NCI-H2227 treated with DMSO at 0.1 percent for 48 hours (cell line): ENCODE results near the gene TFR2.

ENCODE experiments used
- DNase-seq: peaks from one replicate; lab custom pipeline; 2025; lab: John Stamatoyannopoulos, UW

TFR2 gene

DNA sequence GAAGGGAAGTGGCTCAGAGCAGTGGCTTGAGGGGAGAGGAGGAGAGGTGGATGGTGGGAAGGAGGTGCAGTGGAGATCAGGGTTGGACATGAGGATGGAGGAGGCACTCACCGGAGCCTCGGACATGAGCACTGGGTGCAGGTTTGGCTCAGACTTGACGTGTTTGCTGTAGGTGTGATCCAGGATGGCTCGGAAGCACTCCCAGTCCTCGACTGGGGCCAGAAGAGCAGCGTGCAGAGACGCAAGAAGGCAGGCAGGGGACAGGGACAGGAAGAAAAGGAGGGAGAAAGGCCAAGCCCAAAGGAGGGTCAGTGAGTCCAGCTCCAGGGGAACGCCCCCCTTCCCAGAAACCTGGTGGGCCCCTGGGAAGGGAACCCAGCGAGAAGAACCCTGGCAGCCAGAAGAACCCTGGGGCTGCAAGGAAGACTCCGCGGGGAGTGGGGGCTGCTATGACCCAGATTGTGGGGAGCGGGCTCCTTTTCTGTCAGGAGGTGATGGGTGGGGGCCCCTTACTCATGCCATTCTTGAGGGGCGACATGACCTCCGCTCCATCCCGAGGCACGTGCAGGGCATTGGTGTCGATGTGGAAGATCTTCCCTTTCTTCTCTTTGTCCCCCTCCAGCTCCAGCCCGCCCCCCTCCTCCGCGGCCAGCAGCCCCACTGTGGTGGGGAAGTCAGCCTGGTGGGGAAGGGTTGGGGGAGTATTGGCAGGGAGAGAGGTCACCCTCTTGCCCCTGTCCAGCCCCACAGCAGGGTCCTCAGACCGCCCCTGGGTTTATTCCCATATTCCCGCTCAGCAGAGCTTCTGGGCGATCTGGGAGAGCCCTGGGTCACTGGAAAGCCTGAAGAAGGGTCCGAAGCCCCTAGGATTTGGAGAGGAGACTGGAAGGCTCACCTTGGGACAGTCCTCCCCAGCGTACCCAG lies 13.8 kb upstream of the TFR2 start:
- no peak for DNase-seq

- no peak for DNase-seq
These were observed 8.6 kb upstream of the TFR2 start for GRCh38 chr7:100649826-100650565.

GRCh38 chr7:100642534-100642907 lies 1.2 kb upstream of the TFR2 start:
- no peak for DNase-seq

GRCh38 chr7:100641860-100642533 lies 645 bp upstream of the TFR2 start:
- no peak for DNase-seq

DNA sequence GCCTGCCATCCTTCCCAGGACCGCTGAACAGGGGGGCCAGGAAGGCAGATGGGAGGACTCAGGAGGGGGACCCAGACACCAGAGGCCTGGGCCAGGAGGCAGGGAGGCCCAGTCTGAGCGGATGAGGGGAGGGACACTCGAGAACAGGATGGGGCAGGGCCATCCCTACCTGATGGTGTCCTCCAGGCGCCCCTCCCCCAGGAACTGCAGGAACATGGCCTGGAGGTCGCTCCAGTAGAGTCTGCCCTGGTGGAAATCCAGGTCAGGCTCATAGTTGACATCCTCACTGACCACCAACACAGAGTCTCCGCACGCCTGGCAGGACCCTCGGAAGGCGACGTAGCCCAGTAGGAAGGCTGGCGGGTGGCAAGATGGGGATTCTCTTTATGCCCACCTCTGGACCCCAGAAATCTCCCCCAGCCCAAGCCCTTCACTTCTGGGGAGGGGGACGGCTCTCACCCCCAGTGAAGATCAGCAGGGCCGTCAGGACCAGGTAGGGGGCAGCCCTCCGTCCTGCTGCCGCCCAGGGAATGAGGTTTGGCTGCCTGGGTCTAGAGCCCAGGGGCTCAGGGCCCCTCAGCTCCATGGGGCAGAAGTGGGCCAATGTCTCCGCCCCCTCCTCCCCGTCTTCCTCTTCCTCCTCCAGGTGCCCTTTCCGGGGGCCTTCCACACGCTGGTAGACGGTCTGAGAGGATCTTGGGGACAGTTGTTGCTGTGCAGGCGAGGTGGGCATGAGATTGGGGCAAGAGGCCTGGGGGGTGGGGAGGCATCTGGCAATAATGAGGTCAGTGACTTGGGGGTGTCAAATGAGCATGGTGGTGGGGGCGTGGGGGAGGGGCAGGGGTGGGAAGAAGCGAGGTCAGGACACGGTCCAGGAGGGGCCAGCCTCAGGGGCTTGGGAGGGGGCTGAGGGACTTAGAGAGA lies 573 bp downstream of the TFR2 start:
- DNase-seq, result no peak

- no peak for DNase-seq
These were observed 1.3 kb downstream of the TFR2 start for GRCh38 chr7:100639995-100640516.

DNA sequence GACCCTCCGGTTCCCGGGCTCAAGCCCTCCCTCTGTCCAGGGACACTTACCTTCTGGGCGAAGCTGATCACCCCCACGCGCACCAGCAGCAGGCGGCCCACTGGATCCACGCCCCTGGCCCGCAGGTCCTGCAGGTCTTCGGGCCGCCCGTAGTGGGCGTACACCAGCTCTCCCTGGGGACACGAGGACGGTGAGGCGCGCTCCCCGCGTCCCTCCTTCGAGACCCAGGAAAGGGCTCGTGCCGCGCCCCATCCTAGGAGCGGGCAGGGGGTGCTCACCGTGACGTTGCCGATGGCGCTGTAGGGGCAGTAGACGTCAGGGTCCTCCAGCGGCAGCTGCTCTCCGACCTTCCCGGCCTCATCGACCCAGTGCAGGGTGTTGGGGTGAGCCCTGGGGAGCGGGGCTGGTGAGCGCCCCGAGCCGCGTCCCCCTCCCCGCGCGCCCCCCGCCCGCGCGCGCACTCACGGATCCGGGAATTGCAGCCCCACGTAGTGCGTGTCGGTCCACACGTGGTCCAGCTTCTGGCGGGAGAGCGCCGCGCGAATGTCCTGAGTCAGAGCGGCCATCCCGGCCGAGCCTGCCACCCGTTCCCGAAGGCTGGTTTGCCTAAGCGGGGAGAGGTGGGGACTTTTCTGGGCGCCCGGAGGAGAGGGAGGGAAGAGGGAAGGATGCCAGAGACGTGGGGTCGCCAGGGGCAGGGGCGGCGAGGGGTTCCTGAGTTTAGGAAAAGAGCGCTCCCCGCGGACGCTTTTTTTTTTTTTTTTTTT lies 8.2 kb downstream of the TFR2 start:
- DNase-seq, result no peak

DNA sequence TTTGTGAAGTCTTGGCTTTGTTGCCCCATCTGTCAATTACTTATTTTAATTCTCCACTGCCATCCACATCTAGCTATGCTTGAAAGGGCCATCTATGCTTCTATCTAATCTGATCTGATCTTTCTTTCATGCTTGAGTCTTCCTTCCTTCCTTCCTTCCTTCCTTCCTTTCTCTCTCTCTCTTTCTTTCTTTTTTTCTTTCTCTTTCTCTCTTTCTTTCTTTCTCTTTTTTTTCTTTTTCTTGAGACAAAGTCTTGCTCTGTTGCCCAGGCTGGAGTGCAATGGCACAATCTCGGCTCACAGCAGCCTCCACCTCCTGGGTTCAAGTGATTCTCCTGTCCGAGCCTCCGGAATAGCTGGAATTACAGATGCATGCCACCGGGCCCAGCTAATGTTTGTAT lies 11.3 kb downstream of the TFR2 start:
- no peak for DNase-seq

GRCh38 chr7:100629117-100629716 lies 12.1 kb downstream of the TFR2 start:
- no peak for DNase-seq

- DNase-seq, result no peak
These were observed 14.2 kb downstream of the TFR2 start for GRCh38 chr7:100627238-100627549.

DNA sequence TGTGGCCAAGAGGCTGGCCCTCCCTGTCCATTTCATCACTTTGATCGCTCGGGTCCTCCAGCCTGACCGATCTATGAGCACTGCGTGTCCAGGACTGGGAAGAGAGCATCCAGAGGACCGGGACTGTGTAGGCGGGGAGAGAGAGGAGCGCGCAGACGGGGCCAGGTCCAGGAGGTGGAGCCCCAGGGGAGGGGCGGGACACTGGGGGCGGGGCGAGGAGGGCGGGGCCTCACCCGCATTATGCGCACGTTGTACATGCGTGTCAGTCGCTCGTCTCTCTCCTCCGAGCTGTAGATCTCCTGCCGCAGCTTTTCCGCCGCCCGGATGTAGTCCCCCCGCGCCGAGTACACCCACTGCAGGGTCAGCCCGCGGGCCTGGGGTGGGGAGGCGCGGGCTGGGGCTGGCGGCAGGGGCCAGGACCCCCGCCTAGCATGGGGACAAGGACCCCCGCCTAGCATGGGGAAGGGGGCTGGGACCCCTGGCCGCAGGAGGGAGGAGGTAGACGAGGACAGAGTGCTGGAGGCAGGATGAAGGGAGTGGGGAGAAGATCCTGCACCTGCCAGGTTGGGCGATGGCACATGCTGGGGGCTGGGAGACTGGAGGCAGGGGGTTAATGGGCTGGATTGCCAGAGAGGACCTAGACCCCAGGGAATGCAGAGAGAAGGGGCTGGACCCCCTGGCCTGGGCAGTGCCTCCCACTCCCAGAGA lies 14.7 kb downstream of the TFR2 start:
- DNase-seq, result peak; percentile 90

GRCh38 chr7:100626055-100626454 lies 15.3 kb downstream of the TFR2 start:
- no peak for DNase-seq

DNA sequence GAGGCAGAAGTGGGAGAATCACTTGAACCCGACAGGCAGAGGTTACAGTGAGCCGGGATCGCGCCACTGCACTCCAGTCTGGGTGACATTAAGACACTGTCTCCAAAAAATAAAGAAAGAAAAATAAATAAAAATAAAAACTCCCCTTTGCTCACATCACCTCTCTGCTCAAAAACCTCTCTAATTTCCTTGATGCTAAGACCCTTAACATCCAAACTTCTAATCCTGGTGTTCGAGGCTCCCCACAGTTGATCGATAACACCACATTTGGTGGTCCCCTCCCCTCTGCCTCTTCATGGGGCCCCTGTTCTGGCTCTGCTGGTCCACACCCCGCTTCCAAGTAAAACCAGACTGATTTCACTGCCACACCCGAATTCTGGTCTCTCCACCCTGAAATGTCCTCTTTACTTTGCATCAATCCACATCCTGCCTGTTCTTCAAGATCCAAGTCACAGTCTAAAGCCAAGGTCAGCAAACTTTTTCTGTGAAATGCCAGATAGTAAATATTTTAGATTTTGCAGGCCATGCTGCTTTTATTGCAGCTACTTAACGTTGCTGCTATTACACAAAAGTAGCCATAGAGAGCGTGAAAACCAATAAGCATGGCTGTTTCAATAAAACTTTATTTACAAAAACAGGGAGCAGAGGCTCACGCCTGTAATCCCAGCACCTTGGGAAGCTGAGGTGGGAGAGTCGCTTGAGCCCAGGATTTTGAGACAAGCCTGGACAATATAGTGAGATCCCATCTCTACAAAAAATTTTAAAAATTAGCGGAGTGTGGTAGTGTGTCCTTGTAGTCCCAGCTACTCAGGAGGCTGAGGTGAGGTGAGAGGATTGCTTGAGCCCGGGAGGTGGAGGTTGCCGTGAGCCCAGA lies 17.2 kb downstream of the TFR2 start:
- no peak for DNase-seq

- DNase-seq, result no peak
These were observed 19.8 kb downstream of the TFR2 start for GRCh38 chr7:100621554-100621953.

DNA sequence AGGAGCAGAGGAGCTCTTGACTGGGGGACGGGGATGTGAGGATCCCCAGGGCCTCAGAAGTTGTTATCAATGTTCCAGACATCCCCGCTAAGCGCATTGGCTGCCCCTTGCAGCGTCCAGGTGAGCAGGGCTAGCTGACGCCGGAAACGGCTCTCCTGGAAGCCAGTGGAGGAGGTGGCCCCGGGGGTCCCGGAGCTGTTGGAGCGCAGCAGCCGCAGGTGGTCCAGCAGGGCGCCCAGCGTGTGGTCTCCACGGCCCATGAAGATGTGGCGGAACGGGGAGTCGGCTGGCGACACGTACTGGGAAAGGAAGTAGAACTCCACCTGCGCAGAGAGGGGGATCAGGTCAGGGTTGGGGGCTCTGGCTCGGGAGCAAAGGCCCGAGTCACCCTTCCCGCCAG lies 20.5 kb downstream of the TFR2 start:
- DNase-seq, result no peak

DNA sequence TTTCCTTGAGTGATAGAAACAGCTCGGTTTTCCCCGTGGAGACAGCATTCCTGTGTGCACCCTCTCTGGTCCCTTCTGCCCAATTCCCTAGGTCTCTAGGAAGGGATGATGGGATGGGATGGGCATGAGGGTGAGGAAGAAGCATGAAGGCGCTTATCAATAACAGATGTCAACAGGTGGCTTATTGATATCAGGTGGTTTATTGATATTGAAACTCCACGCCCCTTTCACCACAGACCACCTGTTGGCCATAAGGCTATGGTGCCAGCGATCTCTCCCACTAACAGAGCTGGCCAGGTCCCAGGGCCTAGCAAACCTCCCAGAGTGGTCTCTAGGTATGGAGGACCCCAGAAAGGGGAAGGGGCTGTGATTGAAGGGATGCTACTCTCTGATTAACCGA lies 21.1 kb downstream of the TFR2 start:
- no peak for DNase-seq

- no peak for DNase-seq
These were observed 27.0 kb downstream of the TFR2 start for GRCh38 chr7:100614308-100614861.

DNA sequence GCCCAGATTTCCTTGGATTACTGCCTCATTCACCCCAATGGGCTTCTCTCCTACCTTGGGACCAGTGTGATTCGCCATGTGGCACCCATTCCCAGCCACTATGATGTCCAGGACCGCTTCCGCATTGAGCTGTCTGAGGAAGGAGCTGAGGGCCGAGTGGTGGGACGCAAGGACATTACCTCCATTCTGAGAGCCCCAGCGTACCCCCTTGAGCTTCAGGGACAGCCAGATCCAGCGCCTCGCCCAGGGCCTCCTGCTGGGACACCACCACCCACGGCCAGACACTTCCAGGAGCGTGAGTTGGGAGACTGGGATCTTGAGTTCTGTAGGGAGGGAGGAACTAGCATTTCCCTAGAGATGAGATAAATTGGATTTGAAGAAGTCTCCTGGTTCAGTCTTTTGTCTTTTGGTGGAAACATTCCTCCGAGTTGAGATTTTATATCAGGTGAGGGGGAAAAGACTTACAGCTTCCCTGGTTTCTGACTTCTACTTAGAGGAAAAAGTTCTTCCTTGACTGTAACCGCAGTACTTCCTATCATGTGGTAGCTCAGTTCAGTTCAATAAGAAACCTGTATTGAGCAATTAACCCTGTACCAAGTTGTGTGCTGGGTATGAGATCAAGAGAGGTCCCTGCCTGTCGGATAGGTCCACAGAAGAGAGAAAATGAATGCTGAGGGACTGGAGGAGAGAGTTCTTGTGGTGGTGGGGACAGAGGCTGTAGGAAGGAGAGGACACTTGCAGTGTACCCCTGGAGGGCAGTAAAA lies 27.8 kb downstream of the TFR2 start:
- DNase-seq, result no peak
